ENCODE results near the gene COG6.

- no peak for TF ChIP-seq CTCF (IDR thresholded peaks at IDR 0.05)
- TF ChIP-seq POLR2AphosphoS5 (IDR thresholded peaks at IDR 0.05; ENCODE audit: low read depth, low read length), result no peak
Measured at GRCh38 chr13:39682310-39682709, 26.8 kb downstream of the COG6 start.

Measured in Panc1 (cell line).